Hepatic stellate cell (primary cell): ENCODE results near the gene THAP4.

Experiments
- DNase-seq: peaks from one replicate; pipeline ENCODE4 v3.0.0; 2011; ENCODE audit warnings: low spot score

The THAP4 gene, protein sequence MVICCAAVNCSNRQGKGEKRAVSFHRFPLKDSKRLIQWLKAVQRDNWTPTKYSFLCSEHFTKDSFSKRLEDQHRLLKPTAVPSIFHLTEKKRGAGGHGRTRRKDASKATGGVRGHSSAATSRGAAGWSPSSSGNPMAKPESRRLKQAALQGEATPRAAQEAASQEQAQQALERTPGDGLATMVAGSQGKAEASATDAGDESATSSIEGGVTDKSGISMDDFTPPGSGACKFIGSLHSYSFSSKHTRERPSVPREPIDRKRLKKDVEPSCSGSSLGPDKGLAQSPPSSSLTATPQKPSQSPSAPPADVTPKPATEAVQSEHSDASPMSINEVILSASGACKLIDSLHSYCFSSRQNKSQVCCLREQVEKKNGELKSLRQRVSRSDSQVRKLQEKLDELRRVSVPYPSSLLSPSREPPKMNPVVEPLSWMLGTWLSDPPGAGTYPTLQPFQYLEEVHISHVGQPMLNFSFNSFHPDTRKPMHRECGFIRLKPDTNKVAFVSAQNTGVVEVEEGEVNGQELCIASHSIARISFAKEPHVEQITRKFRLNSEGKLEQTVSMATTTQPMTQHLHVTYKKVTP

DNA sequence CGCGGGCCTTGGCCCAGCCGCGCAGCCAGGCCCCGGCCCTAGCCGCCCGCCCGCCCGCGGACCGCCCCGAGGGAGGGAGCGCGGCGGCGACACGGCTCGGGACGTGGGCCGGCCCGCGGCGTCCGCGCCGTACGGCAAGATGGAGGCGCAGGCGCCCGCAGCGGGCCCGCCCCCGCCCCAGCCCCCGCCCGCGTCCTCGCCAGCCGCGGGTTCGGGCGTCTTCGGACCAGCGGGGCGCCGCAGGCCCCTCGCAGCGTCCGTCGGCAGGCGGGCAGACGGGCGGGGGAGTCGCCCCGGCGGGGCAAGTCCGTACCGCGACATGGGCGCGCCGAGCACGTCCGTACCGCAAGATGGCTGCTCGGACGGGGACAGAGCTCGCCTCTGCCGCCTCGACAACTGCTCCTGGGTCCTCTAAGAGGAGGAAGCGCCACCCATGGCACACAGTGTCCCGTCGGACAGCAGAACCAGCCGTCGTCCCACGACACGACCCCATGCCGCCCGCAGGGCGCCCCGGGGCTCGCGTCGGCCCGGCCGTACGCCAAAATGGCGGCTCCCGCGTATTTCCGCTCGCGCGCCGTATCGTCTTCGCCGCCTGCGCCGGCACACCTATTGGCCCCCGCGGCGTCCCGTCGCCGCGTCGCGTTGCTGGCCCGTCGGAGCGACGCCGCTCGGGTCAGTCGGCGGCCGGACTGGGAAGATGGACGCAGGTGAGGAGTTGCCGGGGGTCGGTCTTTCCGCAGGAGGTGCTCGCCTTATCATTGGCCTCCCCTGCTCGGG lies at the start of gene THAP4, which contains the start of gene ATG4B:
THAP4 (minus strand) TSS at position 141 of the 777 bp plus-strand sequence. CDS start 141 bp downstream, outside the sequence.
ATG4B (plus strand) TSS at position 676 of the 777 bp plus-strand sequence; CDS start at position 698, 22 bp downstream.
- peak; percentile 91 for DNase-seq

DNA sequence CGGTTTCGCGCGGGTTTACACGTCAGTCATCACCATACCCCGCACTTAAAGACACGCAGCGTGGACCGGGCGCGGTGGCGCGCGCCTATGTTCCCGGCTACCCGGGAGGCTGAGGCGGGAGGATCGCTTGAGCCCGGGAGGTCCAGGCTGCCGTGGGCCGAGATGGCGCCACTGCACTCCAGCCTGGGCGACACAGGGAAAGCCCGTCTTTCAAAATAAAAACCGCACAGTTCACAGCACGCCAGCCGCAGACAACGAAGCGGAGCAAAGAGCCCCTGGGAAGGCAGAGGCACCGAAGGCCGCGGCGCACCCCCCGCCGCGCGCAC lies 49.3 kb upstream of the THAP4 start:
- DNase-seq = no peak

DNA sequence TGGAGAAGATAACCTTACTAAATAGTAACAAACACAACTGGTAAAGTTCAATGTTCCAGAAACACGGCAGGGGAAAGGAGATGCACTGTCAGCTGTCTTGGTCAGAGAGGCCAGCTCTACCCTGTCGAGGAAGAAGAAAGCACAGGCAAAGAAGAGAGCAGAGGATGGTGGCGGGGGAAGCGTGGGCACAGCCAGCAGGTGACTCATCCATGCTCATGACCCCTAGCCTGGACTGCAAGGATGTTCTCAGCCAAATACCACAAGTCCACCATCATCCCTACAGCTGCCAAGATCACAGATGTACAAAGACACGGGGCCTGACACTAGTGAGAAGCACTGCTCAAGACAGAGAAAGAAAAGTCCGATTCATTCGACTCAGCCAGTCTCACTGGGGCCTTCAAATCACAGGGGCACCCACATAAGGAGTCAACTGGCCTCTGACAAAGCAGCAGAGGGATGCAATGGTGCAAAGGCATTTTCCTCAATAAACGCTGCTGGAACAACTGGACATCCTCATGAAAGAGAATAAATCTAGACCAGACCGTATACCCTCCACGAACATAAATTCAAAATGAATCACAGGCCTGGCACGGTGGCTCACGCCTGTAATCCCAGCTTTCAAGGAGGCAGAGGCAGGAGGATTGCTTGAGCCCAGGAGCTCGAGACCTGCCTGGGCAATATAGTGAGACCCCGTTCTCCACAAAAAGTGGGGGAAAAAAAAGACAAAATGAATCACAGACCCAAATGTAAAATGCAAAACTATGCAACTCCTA lies 44.1 kb upstream of the THAP4 start:
- peak; percentile 98 for DNase-seq

DNA sequence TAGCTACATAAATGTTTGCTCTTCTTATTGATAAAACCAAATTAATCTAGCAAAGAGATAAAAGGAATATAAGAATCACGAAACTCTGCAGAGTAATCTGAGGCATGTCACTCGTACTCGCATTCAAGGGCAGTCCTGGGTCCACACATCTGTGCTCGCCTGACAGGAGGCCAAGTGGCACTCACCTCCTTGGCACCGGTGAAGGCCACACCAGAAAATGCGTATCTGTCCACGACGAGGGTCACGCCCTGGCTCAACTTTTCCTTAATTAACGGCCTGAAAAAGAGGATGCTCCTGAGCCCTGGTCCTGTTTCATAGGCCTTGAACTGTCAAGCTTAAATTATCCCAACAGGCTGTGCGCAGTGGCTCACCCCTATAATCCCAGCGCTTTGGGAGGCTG lies 43.1 kb upstream of the THAP4 start:
- no peak for DNase-seq

DNA sequence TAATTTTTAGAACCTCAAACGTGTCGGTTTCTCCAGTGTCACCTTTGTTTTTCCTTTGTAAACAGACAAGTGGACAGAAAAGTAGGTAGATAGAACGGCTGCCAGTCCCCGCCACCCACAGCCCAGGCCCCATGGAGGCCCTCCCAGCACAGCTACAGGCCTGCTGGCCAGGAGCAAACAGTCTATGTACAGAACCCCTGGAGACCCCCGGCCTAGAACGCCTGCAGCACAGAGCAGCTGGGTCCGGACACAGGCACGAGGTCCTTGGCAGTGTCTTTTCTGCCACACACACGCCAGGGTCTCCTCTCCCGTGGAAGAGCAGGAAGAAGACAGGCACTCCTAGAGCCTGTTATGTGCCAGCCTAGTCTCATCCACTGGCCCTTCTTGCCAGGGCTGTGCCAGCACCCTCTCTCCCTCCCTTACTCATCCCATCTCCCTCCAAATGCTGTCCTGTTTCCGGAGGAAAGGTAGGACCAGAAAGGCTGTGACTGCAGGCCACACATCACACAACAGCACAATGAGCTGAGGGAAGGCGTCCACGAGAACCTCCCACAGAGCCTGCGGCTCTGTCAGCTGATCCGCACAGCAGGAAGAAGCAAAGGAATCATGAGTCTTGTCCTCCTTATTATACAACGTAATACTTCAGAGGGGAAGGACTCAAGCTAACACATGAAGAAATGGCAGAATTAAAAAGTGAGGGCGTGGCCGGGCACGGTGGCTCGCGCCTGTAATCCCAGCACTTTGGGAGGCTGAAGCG lies 42.0 kb upstream of the THAP4 start:
- no peak for DNase-seq

DNA sequence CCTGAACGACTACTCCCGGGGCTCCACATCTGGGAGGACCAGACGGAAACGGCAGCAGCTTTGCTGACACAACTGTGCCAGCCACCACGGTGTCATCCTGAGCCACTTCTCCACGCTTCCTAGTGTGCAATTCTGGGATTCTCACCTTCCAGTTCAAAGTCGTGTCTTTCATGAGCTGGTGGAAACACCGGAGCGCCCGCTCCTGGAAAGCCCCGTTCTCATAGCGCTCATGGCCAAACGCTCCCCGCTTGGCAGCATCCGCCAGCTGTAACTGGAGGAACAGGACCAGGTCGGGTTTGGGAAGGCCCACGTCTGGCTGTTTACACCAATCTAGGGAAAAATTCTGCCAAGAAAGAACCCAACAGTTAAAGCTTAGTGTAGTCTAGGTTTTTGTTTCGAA lies 41.3 kb upstream of the THAP4 start:
- DNase-seq = no peak

DNA sequence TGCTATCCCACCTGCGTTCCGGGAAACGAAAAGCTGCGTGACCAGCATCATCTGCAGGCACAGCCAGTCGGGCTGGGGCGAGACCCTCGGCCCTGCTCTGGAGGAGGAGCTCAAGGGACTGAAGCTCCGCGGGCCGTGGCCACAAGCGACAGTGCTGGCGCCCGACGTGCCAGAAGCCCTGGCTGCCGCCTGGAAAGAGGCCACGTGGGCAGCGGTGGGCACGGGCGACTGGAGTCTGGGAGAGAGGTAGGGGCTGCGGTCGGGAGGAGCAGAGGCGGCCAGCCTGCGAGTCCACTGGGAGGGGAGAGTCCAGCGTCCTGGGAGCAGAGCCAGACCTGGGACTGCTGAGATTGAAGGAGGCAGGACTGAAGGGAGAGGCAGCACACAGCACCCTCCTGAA lies 40.4 kb upstream of the THAP4 start:
- no peak for DNase-seq

DNA sequence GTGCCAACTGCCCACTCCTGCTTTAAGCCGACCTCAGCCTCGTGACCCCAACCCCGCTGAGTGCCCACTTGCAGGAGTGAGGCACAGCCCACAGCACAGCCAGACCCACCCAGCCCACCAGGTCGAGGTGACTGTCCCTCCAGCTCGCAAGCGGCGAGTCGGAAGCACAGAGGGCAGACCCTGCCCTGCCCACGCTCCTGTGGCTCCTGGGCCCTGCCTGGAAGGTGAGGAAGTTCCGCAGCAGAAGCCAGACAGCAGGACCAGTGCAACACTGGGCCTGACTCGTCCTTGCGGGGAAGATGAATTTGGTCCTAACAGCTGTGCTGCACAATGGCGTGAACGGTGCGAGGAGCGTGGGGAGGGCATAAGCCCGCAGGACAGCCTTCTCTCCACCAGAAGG lies 39.7 kb upstream of the THAP4 start:
- DNase-seq = no peak

DNA sequence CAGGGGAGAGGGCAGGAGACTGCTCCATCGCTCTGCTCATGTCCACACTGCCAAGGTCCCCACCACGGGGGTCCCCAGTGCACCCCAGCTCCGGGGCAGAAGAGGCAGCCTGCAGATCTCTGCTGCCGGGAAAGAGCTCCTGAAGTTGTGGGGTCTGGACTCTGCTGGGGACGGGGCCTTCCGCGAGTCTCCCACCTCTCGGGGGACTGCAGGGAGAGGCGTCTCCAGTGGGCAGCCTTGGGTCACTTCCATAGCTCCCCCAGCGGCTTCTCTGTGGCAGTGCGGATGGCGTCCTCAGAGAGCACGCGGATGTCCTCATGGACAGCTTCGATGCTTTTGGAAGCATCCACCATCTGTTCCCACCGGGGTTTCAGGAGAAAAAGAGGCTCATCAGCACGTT lies 38.9 kb upstream of the THAP4 start:
- no peak for DNase-seq

DNA sequence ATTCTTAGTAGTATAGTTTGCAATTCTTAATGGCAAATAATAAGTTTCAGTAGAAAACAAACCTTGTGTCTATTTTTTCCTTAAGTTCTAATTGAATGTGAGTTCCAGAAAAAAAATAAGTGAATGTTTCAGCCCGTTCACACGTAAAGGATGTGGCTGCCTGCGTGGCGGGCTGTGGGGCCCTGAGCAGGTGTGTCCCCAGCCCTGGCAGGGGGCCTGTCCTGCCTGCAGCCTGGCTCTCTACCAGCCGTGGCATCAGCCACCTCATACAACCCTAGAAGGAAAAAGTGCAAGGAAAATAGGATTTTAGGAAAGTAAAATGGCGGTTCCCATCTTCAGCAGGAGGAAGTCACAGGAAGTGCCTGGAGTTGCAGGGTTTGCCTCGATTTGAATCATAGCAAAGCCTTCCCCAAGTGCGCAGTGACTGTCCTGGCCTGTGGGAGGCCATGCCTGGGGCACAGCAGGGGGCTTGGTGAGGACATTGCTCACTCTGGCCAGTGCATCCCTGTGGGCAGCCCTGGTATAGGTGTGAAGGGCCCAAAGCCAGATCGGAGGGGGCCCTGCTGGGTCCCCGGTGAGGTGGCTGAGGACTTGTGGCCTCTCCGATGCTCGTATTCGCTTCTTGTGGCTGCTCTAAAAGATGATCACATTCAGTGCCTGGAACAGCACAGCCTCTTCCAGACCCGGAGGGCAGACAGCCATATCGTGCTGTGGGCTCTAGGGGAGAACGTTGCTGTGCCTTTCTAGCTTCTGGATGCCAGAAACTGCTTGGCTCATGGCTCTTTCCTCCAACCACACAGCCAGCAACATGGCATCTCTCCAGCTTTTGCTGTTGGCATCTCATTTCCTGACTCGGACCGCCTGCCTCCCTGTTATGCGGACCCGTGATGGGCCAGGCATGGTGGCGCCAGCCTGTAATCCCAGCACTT lies 37.1 kb upstream of the THAP4 start:
- DNase-seq = no peak

DNA sequence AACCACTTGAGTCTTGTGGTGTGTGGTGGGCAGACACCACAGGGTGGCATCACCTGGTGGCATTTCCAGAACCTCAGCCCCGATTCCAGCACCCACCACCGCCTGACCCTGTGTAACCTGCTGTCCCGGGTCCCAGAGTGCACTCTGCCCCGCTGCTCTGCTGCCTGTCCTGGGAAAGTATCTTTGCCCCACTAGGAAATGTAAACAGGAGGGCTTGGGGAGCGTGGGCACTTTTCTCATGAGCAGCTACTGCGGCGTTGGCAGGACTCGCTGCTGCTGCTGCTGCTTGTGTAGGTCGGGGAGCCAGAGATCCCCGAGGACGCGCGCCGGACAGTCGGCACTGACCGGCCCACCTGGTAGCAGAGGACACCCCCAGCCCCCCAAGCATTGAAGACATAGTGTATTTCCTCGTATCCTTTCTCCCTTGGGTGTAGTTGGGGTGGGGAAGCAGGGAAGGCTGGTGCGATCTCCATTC lies 36.3 kb upstream of the THAP4 start:
- no peak for DNase-seq

DNA sequence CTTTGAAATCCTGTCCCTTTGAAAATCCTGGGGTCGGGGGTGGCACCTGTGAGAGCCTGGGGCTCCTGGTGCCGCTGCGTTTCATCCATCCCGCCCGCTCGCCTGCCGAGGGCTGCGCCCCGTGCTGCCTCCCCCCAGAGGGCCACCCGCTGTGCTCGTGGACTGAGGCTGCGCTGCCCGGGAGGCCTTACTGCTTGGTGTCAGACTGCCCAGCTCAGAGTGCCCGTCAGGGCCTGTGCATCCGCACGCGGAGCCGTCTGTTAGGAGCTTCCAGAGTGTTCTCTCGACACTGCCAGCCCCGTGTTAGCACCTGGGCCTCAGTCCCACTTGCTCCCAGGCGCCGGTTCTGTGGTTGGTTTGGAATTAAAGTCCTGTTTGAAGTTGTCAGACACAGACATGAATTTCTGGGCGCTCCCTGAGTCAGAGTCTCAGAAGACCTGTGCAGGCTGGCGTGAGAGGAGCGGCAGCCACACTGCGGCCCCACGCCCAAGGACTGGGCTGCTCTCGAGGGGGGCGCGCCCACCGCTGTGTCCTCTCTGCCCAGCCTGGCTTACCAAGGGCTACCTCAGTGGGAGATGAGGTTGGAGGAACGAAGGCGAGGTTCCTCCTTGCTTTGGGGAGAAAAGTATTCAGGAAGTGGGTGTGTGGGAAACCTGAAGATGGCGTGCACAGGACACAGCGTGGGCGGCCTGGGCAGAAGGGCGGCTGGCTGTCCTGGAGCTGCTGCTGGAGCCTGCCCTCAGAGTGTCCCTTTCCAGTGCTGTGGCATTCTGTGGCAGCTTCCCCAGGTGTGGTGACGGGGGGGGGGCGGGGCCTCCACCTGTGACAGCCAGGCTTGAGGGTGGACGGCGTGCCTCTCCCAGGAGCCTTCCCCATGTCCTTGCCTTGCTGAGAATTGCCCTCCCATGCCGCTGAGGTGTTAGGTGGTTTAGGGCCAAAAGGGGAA lies 35.6 kb upstream of the THAP4 start:
- no peak for DNase-seq

DNA sequence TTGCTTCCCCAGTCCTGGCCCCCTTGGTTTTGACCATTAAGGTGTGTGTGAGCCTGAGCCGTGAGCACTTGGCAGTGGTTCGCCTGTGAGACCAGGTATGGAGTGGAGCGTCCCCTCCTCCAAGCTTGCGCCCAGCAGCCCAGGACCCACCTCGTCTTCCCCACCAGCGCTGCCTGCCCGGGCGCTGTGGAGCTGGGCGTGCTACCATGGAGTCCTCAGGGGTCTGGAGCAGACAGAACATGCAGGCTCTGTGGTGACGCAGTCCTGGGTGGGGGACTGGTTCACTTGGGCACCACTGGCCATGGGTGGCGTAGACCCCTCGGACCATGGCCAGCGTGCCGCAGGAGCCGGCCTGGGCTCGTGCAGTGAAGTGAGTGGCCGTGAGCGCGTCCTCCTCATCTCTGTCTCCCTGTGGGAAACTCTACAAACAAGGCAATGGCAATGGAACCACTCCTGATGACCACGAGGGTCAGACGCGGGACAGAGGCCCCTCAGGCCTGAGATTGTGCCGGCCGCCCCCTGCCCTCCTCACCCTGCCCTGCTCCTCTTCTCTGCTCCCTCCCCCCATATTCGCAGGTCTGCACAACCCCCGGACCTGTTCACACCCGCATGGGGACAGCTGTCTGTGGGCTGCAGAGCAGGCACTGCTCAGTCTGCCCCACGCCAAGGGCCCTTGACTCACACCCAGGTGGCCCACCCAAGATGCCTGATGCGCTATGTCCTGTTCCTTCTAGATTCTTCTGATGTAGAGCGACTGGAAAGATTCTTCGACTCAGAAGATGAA lies 34.7 kb upstream of the THAP4 start:
- DNase-seq = no peak

DNA sequence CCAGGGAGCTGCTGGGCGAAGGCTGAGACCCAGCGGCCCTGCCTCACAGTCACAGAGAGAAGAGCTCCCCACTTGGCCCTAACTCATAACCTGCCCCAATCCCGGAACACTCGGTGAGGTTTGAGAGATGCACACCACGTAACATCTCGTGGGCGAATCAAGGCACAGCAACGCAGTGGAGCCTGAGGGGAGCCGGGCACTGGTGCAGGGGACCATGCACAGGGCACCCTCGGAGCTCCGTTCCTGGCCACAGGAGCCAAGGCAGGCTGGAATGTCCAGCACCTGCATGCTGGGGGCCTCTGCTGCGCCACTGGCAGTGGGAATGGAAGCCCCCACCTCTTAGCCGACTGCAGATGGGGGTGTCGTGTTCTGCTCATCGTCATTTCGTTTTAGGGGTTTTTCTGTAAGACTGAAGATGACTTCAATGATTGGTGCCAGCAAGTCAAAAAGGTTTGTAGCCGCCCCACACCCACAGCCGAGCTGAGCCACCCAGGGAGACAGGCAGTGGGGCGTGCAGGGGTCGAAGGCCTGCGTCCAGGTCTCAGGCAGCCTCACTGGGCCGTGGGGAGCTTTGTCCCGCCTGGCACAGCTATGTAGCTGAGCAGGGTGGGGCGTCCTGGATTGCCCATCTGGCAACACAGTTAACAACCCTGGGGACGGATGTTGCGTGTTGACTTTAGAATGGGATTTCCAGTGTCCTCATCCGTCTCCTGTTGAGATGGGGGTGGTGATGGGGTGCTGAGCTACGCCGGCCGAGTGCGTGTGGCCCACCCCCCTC lies 33.6 kb upstream of the THAP4 start:
- no peak for DNase-seq

DNA sequence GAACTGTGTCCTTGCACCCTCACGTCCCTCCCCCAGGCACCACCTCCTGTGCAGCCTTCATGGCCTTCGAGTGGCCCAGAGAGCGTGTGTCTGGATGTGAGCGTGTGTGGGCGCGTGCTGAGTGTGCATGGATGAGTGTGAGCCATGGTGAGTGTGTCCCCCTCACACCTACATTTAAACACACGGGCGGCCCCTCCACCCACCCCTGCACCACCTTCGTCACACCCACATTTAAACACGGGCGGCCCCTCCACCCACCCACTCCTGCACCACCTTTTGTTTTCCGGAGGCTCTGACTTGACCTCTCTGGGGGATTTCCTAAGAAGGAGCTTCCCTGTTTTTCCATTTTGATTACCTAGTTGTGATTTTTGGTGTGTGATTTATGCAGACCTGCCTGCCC lies 31.9 kb upstream of the THAP4 start:
- DNase-seq = no peak

DNA sequence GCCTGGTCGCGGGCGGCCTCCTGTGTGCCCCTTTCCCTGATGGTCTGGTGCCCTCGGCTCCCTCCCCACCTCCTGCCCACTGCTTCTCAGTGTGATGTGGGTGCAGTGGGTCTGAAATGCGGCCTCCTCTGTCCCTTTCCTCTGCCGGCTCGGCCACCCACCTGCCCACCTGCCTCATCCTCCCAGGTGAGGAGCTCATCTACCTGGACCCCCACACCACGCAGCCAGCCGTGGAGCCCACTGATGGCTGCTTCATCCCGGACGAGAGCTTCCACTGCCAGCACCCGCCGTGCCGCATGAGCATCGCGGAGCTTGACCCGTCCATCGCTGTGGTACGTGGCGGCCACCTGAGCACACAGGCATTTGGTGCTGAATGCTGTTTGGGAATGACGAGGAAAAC lies 31.4 kb upstream of the THAP4 start:
- no peak for DNase-seq

DNA sequence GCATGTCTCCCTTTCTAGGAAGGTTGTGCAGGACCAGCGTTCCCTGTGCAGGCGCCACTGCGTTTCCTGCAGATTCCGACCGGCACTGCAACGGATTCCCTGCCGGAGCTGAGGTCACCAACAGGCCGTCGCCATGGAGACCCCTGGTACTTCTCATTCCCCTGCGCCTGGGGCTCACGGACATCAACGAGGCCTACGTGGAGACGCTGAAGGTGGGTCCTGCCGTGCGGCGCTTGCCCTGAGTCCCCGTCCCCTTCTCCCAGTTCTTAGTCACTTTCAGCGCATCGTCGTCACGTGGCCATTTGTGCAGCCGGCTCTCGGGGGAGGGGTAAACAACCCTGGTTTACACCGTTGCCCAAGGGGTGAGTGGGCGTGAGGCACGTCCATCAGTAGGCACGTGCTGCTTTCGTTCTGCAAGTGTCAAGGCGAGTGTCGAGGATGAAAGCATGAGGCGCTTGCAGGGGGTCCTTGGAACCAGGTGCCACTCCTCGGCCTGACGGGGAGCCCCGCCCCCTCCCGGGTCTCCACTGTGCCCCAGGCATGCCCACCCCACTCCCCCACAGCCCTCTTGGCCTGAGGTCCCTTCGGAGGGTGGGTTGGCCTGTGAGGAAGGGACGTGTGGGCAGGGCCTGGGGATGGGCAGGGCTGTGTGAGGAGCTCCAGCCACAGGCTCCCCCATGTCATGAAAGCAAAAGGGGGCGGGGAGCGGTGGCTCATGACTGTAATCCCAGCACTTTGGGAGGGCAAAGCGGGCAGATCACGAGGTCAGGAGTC lies 29.9 kb upstream of the THAP4 start:
- no peak for DNase-seq
